HG03045 (cell line): ENCODE measurements around the gene SZT2.

Experiments used
- ATAC-seq: cut with Tn5 transposase; IDR thresholded peaks from one replicate; pipeline ENCODE4 v1.9.1; 2021; ENCODE audit warnings: mild to moderate bottlenecking, moderate library complexity; ENCODE audit not compliant: unreplicated experiment

The SZT2 gene

DNA sequence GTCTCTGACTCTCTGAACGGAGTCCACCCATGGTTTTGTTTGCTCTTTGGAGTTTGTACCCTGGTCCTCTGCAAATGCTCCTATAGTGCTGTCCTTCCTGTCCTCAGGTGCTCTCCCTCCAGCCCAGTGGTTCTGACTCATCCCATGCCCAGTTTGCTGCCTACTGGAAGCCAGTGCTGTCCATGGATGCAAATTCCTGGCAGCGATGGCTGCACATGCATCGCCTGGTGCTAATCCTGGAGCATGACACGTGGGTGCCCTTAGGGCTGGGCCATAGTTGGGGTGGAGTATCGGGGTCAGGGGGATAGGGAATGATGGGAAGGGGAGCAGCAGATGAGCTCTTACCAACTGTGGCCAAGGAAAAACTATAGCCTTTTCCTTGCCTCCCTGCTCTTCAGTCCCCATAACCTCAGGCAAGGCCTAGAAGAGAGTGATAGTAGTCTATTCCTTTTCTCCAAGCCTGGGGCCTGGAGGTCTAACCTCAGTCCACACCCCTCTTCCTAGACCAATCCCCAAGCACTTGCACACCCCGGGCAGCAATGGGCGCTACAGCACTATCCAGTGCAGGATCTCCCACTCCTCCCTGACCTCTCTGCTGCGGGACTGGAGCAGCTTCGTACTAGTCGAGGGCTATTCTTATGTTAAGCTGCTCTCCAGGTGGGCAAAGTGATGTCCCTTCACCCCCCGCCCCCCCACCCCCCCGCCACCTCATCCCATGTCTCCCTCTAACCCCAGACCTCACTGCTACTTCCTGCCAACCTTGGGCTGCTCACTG lies 32.5 kb downstream of the SZT2 start:
- ATAC-seq, result no peak

GRCh38 chr1:43422995-43423671 lies 33.4 kb downstream of the SZT2 start:
- ATAC-seq, result no peak

DNA sequence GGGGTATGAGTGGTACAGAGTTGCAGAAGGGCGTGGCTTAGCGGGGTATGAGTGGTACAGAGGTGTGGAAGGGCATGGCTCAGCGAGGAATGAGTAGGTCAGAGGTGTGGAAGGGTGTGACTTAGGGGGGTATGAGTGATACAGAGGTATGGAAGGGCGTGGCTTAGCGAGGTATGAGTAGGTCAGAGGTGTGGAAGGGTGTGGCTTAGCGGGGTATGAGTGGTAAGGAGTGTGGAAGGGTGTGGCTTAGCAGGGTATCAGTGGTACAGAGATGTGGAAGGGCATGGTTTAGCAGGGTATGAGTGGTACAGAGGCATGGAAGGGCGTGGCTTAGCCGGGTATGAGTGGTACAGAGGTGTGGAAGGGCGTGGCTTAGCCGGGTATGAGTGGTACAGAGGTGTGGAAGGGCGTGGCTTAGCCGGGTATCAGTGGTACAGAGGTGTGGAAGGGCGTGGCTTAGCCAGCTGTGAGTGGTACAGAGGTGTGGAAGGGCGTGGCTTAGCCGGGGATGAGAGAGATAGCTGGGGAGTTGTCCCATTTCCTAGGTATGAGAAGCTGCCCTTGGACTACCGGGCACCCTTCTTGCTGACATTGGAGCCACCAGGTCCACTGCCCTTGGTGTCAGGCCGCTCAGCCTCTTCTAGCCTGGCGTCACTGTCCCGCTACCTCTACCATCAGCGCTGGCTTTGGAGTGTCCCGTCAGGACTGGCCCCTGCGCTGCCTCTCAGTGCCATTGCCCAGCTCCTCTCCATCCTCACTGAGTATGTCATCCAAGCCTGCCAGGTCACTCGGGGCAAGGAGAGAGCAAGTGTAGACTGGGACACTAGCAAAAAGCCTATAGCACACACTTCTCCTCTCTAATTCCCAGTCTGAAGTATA lies 34.2 kb downstream of the SZT2 start:
- no peak for ATAC-seq

DNA sequence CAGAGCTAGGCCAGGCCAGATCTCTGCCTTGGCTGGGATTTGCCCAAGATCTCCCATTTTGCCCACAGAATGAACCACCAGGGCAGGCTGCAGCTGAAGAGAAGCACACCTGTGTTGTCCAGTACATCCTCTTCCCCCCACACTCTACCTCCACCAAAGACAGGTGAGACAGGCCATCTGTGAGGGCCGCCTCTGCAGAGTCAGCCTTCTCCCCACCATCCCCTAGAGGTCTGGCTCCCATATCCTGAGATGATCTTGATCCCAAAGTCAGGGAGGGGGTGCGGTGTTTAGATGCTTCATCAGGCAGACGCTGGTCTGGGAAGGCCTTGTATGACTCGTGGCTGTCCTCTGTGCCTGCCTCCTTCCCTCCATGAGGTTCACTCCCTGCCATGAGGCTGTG lies 35.3 kb downstream of the SZT2 start:
- ATAC-seq, result no peak

DNA sequence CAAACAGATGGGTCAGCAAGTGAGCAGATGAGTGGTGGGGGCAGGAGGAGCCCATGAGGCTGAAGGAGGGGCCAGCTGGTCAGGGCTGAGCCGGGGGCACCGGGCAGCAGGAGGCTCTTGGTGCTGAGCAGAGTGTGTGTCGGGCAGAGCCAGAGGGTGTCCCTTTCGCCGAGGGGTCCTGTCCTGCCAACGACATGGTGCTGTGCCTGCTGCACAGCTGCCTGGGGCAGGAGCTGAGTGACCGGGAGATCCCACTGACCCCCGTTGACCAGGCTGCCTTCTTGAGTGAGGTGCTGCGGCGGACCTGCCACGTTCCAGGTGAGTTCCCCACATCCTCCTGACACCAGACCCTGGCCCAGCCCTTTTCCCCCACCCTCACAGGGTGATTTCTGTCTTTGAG lies 36.5 kb downstream of the SZT2 start:
- ATAC-seq, result no peak

GRCh38 chr1:43427524-43427923 lies 37.8 kb downstream of the SZT2 start:
- ATAC-seq, result no peak

GRCh38 chr1:43427941-43428340 lies 38.2 kb downstream of the SZT2 start:
- no peak for ATAC-seq

GRCh38 chr1:43430831-43431230 lies 41.1 kb downstream of the SZT2 start:
- ATAC-seq, result no peak

- no peak for ATAC-seq
Measured at GRCh38 chr1:43431676-43432075, 42.0 kb downstream of the SZT2 start.

DNA sequence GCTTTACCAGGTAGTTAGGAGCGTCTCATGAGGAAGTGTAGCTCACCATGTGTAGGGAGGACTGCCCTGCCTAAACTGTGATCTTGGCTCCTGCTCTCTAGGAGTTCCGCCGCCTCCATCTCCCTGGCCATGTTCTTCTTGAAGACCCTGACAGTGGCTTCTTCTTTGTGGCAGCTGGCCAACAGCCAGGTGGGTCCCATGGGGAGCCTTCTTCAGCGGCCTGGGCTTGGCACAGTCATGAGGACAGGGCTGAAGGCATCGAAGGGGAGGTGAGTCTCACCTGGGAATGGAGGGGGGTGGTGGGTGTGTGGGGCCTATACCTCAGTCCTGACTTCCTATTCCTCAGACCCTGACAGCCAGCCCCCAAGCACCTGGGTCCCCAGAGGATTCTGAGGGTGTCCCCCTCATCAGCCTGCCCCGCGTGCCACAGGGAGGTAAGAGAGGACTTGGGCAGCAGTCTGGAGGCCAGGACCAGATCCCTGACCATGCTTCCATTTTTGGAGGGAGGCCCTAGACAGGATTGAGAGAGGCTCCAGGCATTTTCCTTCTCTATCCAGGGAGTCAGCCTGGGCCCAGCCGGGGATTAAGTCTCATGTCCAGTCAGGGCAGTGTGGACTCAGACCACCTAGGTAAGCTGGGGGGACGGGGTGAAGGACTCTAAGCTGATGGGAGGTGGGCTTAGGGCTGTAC lies 42.6 kb downstream of the SZT2 start:
- ATAC-seq, result no peak

DNA sequence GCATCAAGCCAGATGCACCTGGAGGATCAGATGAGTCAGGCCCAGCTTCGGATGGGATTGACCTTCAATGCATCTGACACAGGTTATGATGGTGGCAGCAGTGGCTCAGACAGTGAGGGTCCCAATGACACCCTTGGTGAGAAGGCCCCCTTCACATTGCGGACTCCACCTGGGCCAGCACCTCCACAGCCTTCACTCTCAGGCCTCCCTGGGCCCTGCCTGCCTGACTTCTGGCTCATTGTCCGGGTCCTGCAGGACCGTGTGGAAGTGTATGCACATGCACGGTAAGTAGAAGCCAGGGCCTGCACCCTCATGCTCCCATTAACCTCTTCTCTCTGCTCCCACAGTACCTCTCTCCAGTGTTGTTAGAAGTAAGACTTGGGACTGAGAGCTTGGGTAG lies 43.2 kb downstream of the SZT2 start:
- no peak for ATAC-seq

- ATAC-seq, result no peak
Measured at GRCh38 chr1:43434256-43434655, 44.6 kb downstream of the SZT2 start.

- ATAC-seq, result no peak
Measured at GRCh38 chr1:43435146-43436145, 45.7 kb downstream of the SZT2 start.

DNA sequence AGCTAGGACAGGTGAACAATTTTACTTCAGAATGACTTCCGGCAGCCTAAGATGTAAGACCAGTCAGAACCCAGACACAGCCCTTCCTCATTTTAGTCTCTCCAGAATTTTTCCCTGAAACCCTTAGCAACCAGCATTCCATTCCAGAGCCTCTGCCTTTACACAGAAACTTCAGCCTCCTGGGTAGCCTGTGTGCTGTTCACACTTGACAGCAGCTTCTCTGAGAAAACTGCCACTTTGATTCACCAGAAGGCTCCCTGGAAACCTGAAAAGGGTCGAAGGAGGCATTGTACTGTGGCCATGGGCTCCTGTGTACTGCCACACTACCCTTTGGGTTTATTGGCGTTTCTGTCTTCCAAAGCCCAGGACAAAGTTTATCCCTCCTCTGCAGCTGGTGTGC lies 46.7 kb downstream of the SZT2 start:
- ATAC-seq, result no peak

GRCh38 chr1:43437031-43437973 lies 47.6 kb downstream of the SZT2 start:
- no peak for ATAC-seq

DNA sequence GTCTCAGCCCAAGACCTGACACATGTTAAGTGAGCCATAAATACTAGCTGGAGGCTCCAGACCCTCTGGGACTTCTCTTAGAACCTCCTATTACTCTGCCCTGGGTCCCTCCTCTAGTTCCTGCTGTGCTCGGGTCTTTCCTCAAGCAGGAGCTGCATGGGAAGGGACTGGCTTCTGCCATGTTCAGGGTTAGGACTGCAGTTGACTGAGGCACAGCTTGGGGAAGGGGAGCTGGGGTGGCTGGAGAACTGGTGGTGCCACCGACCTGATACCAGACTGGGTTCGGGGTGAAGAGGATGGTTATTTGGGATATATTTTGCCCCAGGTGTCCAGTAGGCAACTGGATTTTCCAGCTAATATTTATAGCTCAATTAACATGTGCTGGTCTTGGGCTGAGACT lies 48.3 kb downstream of the SZT2 start:
- no peak for ATAC-seq

- ATAC-seq, result no peak
Measured at GRCh38 chr1:43438576-43438952, 48.9 kb downstream of the SZT2 start.

DNA sequence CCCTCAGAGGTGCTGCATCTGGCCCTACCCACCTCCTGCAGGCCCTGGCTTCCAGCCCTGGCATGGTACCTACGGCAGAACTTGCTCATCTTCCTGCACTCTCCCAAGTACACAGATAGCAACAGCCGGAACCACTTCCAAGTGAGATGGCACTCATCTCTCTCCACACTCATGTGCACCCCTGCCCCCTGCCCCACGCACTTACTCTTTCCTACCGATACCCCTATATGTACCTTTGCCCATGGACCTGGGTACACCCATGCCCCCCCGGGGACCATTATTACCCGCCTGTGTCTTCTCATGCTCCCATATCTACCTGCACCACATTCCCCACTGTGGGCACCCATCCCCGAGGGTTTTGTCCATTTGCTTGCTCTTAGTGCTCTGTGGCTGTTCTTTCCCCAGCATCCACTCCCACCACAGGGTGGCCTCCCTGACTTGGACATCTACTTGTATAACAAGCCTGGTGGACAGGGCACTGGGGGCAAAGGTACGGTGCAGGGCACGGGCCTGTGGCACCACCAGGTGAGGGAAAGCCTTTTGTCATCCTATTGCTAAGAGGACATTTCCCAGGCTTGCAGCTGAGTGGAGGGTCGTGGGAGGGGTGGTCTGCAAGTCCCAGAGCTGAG lies 49.4 kb downstream of the SZT2 start:
- no peak for ATAC-seq
